Measurements from ENCODE around the gene GALNT1.
"Not testable (repeated sequence)": the region's sequence is repeated elsewhere in the genome, so short reads cannot be mapped to it uniquely, and the experiment has no call there.

The GALNT1 gene

GRCh38 chr18:35581546-35581897 lies at the start of gene GALNT1:
TSS of gene GALNT1 (plus strand) at chr18:35581740. CDS start at chr18:35654663, 72,923 bp downstream.
- peak; percentile 70 for DNase-seq

- no peak for DNase-seq
Measured at GRCh38 chr18:35533916-35534405, 47.6 kb upstream of the GALNT1 start.

- DNase-seq, result no peak
Measured at GRCh38 chr18:35535297-35535696, 46.2 kb upstream of the GALNT1 start.

GRCh38 chr18:35542356-35542755 lies 39.2 kb upstream of the GALNT1 start:
- DNase-seq, result no peak

GRCh38 chr18:35547008-35547605 lies 34.4 kb upstream of the GALNT1 start:
- DNase-seq, result no peak

GRCh38 chr18:35549564-35549963 lies 32.0 kb upstream of the GALNT1 start:
- DNase-seq, result no peak

- DNase-seq, result no peak
Measured at GRCh38 chr18:35553300-35553699, 28.2 kb upstream of the GALNT1 start.

GRCh38 chr18:35555538-35555937 lies 26.0 kb upstream of the GALNT1 start:
- not testable (repeated sequence) for DNase-seq

GRCh38 chr18:35559867-35560266 lies 21.7 kb upstream of the GALNT1 start:
- DNase-seq, result no peak

GRCh38 chr18:35564795-35565453 lies 16.6 kb upstream of the GALNT1 start:
- DNase-seq, result no peak

GRCh38 chr18:35566019-35566418 lies 15.5 kb upstream of the GALNT1 start:
- no peak for DNase-seq

- no peak for DNase-seq
Measured at GRCh38 chr18:35570182-35570581, 11.4 kb upstream of the GALNT1 start.

- DNase-seq, result no peak
Measured at GRCh38 chr18:35571138-35571537, 10.4 kb upstream of the GALNT1 start.

- DNase-seq, result no peak
Measured at GRCh38 chr18:35572644-35573043, 8.9 kb upstream of the GALNT1 start.

- DNase-seq, result no peak
Measured at GRCh38 chr18:35573531-35573930, 8.0 kb upstream of the GALNT1 start.

- not testable (repeated sequence) for DNase-seq
Measured at GRCh38 chr18:35576240-35576845, 5.2 kb upstream of the GALNT1 start.

- no peak for DNase-seq
Measured at GRCh38 chr18:35577045-35577848, 4.3 kb upstream of the GALNT1 start.

GRCh38 chr18:35578481-35578880 lies 3.1 kb upstream of the GALNT1 start:
- DNase-seq, result no peak

- DNase-seq, result no peak
Measured at GRCh38 chr18:35578936-35579335, 2.6 kb upstream of the GALNT1 start.

- peak; percentile 85 for DNase-seq
Measured at GRCh38 chr18:35580701-35581539, 620 bp upstream of the GALNT1 start.

- DNase-seq, result peak; percentile 70
Measured at GRCh38 chr18:35581898-35582641, 530 bp downstream of the GALNT1 start.

Data from DMS53 (cell line).